GM18505 (cell line): ENCODE results near the gene FAM50B.

Experiments
- ATAC-seq: cut with Tn5 transposase; IDR thresholded peaks from one replicate; pipeline ENCODE4 v1.9.1; 2021; ENCODE audit not compliant: unreplicated experiment
- POLR2A ChIP-seq: IDR thresholded peaks from 4 replicates; pipeline ENCODE4 v1.6.1; 2011; ENCODE audit warnings: borderline replicate concordance; ENCODE audit not compliant: insufficient read depth, insufficient read length; ENCODE audit errors: extremely low read depth

FAM50B gene

GRCh38 chr6:3830806-3831205 is 18.4 kb upstream of the FAM50B start:
- TF ChIP-seq POLR2A: no peak
- no peak for ATAC-seq

- TF ChIP-seq POLR2A: no peak
- no peak for ATAC-seq
These were observed 17.2 kb upstream of the FAM50B start for GRCh38 chr6:3831761-3832530.

GRCh38 chr6:3835055-3835731 is 14.0 kb upstream of the FAM50B start:
- ATAC-seq: no peak

GRCh38 chr6:3835785-3836184 is 13.4 kb upstream of the FAM50B start:
- ATAC-seq: no peak
- TF ChIP-seq POLR2A: no peak

More at GRCh38 chr6:3835055-3835731, 14.0 kb upstream of the FAM50B start:
- no peak for TF ChIP-seq POLR2A

- no peak for ATAC-seq
- TF ChIP-seq POLR2A: no peak
These were observed 12.6 kb upstream of the FAM50B start for GRCh38 chr6:3836566-3836965.

GRCh38 chr6:3837781-3838180 is 11.4 kb upstream of the FAM50B start:
- TF ChIP-seq POLR2A: no peak
- ATAC-seq: no peak

- no peak for ATAC-seq
- TF ChIP-seq POLR2A: no peak
These were observed 9.9 kb upstream of the FAM50B start for GRCh38 chr6:3838992-3839867.

- ATAC-seq: no peak
These were observed 8.1 kb upstream of the FAM50B start for GRCh38 chr6:3841066-3841454.

GRCh38 chr6:3841711-3842565 is 7.2 kb upstream of the FAM50B start:
- no peak for TF ChIP-seq POLR2A
- no peak for ATAC-seq

More at GRCh38 chr6:3841066-3841454, 8.1 kb upstream of the FAM50B start:
- no peak for TF ChIP-seq POLR2A

GRCh38 chr6:3843379-3844096 is 5.6 kb upstream of the FAM50B start:
- TF ChIP-seq POLR2A: no peak
- no peak for ATAC-seq

- no peak for ATAC-seq
- TF ChIP-seq POLR2A: no peak
These were observed 5.1 kb upstream of the FAM50B start for GRCh38 chr6:3844097-3844463.

- ATAC-seq: no peak
- TF ChIP-seq POLR2A: no peak
These were observed 1.7 kb upstream of the FAM50B start for GRCh38 chr6:3847521-3847920.

- no peak for TF ChIP-seq POLR2A
- no peak for ATAC-seq
These were observed 793 bp upstream of the FAM50B start for GRCh38 chr6:3848380-3848779.
